GM12878 (cell line): ENCODE results near the gene IL17RB. TPM values are rescaled to one million over a fixed set of nuclear protein-coding genes. Genes with fewer than 3 reads are reported as not detected.

Source experiments
- ATAC-seq: fragments of 200-7000 bp; cut with Tn5 transposase; 3 replicates; pipeline ENCODE4 v1.9.1; 2020; ENCODE audit warnings: mild to moderate bottlenecking, moderate library complexity
- BruUV-seq: library from RNA; stranded (reverse); fragments of 400-500 nt; replicated peaks from 2 replicates; lab custom pipeline; 2021; lab: Mats Ljungman, UMichigan
- CTCF ChIA-PET: fragments of 300-600 bp; sonication (Branson Sonifier 250); formaldehyde crosslinking; extraction: SDS; loops from one replicate; lab custom pipeline; 2021; ENCODE audit warnings: inconsistent platforms; lab: Yijun Ruan, JAX
- POLR2A ChIA-PET: fragments of 350-600 bp; formaldehyde crosslinking; extraction: SDS; loops from one replicate; lab custom pipeline; 2021; ENCODE audit warnings: inconsistent platforms; lab: Charles Lee
- RAD21 ChIA-PET: fragments of 300-600 bp; sonication (Branson Sonifier 250); formaldehyde crosslinking; loops from one replicate; lab custom pipeline; 2023; ENCODE audit warnings: antibody characterized with exemption; ENCODE audit not compliant: unreplicated experiment; lab: Charles Lee
- SMC1A ChIA-PET: fragments of 300-600 bp; sonication (Branson Sonifier 250); formaldehyde crosslinking; loops from one replicate; lab custom pipeline; 2023; ENCODE audit not compliant: unreplicated experiment, uncharacterized antibody; lab: Charles Lee
- DNase-seq: peaks from one replicate; pipeline ENCODE4 v3.0.0-alpha.2; 2011; ENCODE audit warnings: low read depth, low spot score
- FAIRE-seq: peaks from 3 replicates; lab custom pipeline; 2011; peaks lifted over from hg19 to GRCh38; lab: Jason Lieb, UNC
- H2AFZ ChIP-seq: 2 replicates; pipeline ENCODE4 v1.6.0; 2011; ENCODE audit warnings: low read depth, low read length, control low read depth; ENCODE audit not compliant: control insufficient read depth
- H3K27ac ChIP-seq: 2 replicates; pipeline ENCODE4 v1.5.1; 2011; ENCODE audit warnings: control low read depth; ENCODE audit not compliant: control insufficient read depth, insufficient read depth
- H3K27me3 ChIP-seq, 2 experiments: replicated peaks in 1 of 2; 2 replicates each; pipeline versions ENCODE4 v1.6.0 to v1.6.1; 2011; ENCODE audit warnings: low read length in 1 of 2; ENCODE audit not compliant: control insufficient read depth in 2 of 2, insufficient read depth in 2 of 2
- H3K36me3 ChIP-seq, 2 experiments: 2 replicates each; pipeline ENCODE4 v1.5.1; 2011; ENCODE audit warnings: low read length in 1 of 2; ENCODE audit not compliant: control insufficient read depth in 2 of 2, insufficient read depth in 2 of 2
- H3K4me1 ChIP-seq: 2 replicates; pipeline ENCODE4 v1.6.1; 2011; ENCODE audit warnings: mild to moderate bottlenecking, low read length, moderate library complexity, mixed read lengths; ENCODE audit not compliant: control insufficient read depth, insufficient read depth
- H3K4me2 ChIP-seq: 2 replicates; pipeline ENCODE4 v1.6.0; 2011; ENCODE audit warnings: control low read depth; ENCODE audit not compliant: control insufficient read depth, insufficient read depth
- H3K4me3 ChIP-seq: fragments of 200-600 bp; sonication (generic); 2 replicates; pipeline ENCODE4 v1.5.1; 2016
- H3K79me2 ChIP-seq: 2 replicates; pipeline ENCODE4 v1.6.0; 2011; ENCODE audit warnings: low read length; ENCODE audit not compliant: control insufficient read depth, insufficient read depth
- H3K9ac ChIP-seq: 2 replicates; pipeline ENCODE4 v1.8.0; 2011; ENCODE audit warnings: low read length, control low read depth, mixed read lengths; ENCODE audit not compliant: control insufficient read depth, insufficient read depth
- H3K9me3 ChIP-seq: replicated peaks from 3 replicates; pipeline ENCODE4 v1.5.1; 2011; ENCODE audit warnings: mild to moderate bottlenecking, low read length; ENCODE audit not compliant: control insufficient read depth, insufficient read depth
- H4K20me1 ChIP-seq: 2 replicates; pipeline ENCODE4 v1.6.0; 2011; ENCODE audit not compliant: control insufficient read depth, insufficient read depth
- CBX5 ChIP-seq: sonication (generic); IDR thresholded peaks from 2 replicates; pipeline ENCODE4 v1.6.1; 2016; ENCODE audit warnings: low read depth, moderate library complexity, mild to moderate bottlenecking, inconsistent platforms
- CREM ChIP-seq: IDR thresholded peaks from 2 replicates; pipeline ENCODE4 v1.6.1; 2014; ENCODE audit warnings: antibody characterized with exemption, low read depth
- MTA3 ChIP-seq: IDR thresholded peaks from 2 replicates; pipeline ENCODE4 v1.6.1; 2012; ENCODE audit warnings: low read length, inconsistent platforms, borderline replicate concordance
- NBN ChIP-seq: fragments of 450-650 bp; IDR thresholded peaks from 2 replicates; pipeline ENCODE4 v1.6.1; 2016
- ZNF274 ChIP-seq: IDR thresholded peaks from one replicate; pipeline ENCODE4 v1.8.0; 2011; ENCODE audit not compliant: insufficient read length, insufficient read depth
- whole genome bisulfite sequencing: methylation state at CpG from one replicate; pipeline ENCODE4 v1.1.6; 2016; ENCODE audit warnings: low lambda C conversion rate; ENCODE audit not compliant: insufficient replicate concordance, insufficient coverage; ENCODE audit errors: missing lambda C conversion rate; 5-methylcytosine and 5-hydroxymethylcytosine counted together
- in situ Hi-C: fragments of 300-500 bp; cut with MboI; formaldehyde crosslinking; loops from 9 replicates; pipeline ENCODE4 v1.14.3; 2018; ENCODE audit warnings: mixed read lengths
- intact Hi-C: fragments of 100-400 bp; cut with micrococcal nuclease; formaldehyde crosslinking; loops from one replicate; pipeline ENCODE4 v1.14.2; 2022; ENCODE audit not compliant: unreplicated experiment
- polyA plus RNA-seq, 11 experiments: library from polyadenylated mRNA; depleted of rRNA in 4 of 11; unstranded in 6 of 11; stranded (reverse) in 5 of 11; fragments of >200 nt; fragmentation: Nextera tagmentation in 4 of 11; fragmentation: Illumina TruSeq in 1 of 11; extraction: Ambion mirVana in 4 of 11; extraction: Trizol in 1 of 11; gene quantifications; 1 replicate in 1 of 11; 2 replicates in 10 of 11; pipeline versions ENCODE4 v1.2.1 to v1.2.3, GENCODE V29; 2011 to 2016; ENCODE audit warnings: inconsistent platforms in 2 of 11, missing spikeins in 2 of 11, low read depth in 1 of 11
- total RNA-seq, 4 experiments: library from RNA; depleted of rRNA in 3 of 4; stranded (reverse); fragments of >200 nt in 3 of 4; fragmentation: Illumina TruSeq in 1 of 4; extraction: Trizol in 1 of 4; gene quantifications; 2 replicates each; pipeline versions ENCODE4 v1.2.1 to v1.2.3, GENCODE V29; 2013 to 2021
- TF ChIP-seq, protein P1 (sequence below): fragments of 450-650 bp; IDR thresholded peaks from 2 replicates; pipeline ENCODE4 v1.6.1; 2017; ENCODE audit warnings: mild to moderate bottlenecking, low read depth, inconsistent platforms; ENCODE audit not compliant: poor library complexity, severe bottlenecking
- TF ChIP-seq, protein P2 (sequence below): fragments of 450-650 bp; formaldehyde crosslinking; IDR thresholded peaks from 2 replicates; pipeline ENCODE4 v1.4.0; 2020; ENCODE audit warnings: mild to moderate bottlenecking, moderate library complexity

Gene IL17RB
- total and polyA plus RNA-seq, 10 of the 15 experiments (the other 5 are each of a cell fraction or from before 2014, with no cell fraction given) = 1.9 to 17.2 (median 2.9) TPM

DNA sequence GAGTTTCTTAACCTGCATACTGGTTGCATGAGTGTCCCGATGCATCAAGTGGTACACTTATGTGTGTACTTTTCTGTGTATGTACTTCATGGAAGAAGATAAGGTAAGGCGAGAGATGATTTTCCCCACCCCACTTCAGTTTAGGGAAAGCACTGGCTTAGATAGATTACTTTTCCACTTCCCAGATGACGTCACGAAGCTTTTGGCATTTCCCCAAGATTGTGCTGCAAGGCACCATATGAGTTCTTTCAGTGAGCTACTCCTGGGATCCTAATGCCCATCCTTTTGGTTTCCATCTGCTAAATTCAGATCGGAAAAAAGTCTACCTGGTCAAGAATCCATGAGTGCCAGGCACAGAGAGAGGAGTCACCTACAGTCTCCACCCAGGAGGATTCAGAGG lies 4.5 kb downstream of the IL17RB start:
- WGBS = 74% methylated on average over 5 of the region's 5 CpGs
- no peak for FAIRE-seq

More for the DNA sequence above, 4.5 kb downstream of the IL17RB start:
- Histone ChIP-seq H3K4me3 (no peak overlapping the region), H3K36me3 (no peaks in the 10 kb centered on the region), H2AFZ (no peak overlapping the region), H3K9ac (no peak overlapping the region), H3K9me3 (no peaks in the 10 kb centered on the region), H3K4me1 (peaks cover 5% of the 10 kb centered on the region), H3K27me3 (no peaks in the 10 kb centered on the region), H4K20me1 (no peaks in the 10 kb centered on the region), H3K4me2 (no peak overlapping the region), H3K27ac (no peak overlapping the region), H3K79me2 (no peaks in the 10 kb centered on the region; the same call in none of the 2 replicates)
- no TSS peak for BruUV-seq
- TF ChIP-seq CREM (no peak), ZNF274 (no peak), CBX5 (no peak), MTA3 (no peak), NBN (no peak)
- TF ChIP-seq, protein P1, sequence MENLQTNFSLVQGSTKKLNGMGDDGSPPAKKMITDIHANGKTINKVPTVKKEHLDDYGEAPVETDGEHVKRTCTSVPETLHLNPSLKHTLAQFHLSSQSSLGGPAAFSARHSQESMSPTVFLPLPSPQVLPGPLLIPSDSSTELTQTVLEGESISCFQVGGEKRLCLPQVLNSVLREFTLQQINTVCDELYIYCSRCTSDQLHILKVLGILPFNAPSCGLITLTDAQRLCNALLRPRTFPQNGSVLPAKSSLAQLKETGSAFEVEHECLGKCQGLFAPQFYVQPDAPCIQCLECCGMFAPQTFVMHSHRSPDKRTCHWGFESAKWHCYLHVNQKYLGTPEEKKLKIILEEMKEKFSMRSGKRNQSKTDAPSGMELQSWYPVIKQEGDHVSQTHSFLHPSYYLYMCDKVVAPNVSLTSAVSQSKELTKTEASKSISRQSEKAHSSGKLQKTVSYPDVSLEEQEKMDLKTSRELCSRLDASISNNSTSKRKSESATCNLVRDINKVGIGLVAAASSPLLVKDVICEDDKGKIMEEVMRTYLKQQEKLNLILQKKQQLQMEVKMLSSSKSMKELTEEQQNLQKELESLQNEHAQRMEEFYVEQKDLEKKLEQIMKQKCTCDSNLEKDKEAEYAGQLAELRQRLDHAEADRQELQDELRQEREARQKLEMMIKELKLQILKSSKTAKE = no peak
- TF ChIP-seq, protein P2, sequence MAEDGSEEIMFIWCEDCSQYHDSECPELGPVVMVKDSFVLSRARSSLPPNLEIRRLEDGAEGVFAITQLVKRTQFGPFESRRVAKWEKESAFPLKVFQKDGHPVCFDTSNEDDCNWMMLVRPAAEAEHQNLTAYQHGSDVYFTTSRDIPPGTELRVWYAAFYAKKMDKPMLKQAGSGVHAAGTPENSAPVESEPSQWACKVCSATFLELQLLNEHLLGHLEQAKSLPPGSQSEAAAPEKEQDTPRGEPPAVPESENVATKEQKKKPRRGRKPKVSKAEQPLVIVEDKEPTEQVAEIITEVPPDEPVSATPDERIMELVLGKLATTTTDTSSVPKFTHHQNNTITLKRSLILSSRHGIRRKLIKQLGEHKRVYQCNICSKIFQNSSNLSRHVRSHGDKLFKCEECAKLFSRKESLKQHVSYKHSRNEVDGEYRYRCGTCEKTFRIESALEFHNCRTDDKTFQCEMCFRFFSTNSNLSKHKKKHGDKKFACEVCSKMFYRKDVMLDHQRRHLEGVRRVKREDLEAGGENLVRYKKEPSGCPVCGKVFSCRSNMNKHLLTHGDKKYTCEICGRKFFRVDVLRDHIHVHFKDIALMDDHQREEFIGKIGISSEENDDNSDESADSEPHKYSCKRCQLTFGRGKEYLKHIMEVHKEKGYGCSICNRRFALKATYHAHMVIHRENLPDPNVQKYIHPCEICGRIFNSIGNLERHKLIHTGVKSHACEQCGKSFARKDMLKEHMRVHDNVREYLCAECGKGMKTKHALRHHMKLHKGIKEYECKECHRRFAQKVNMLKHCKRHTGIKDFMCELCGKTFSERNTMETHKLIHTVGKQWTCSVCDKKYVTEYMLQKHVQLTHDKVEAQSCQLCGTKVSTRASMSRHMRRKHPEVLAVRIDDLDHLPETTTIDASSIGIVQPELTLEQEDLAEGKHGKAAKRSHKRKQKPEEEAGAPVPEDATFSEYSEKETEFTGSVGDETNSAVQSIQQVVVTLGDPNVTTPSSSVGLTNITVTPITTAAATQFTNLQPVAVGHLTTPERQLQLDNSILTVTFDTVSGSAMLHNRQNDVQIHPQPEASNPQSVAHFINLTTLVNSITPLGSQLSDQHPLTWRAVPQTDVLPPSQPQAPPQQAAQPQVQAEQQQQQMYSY = no peak
- ChIA-PET SMC1A (interaction anchor here (1.4 to 1.7 kb wide), 4 partner anchors 30 to 117 kb away, joined by 3 to 6 read pairs (median 4); no protein-coding TSS in a partner anchor), POLR2A (no interaction called here), CTCF (interaction anchor here (1.4 to 1.7 kb wide), 2 partner anchors 12 to 30 kb away, joined by 3 to 5 read pairs; no protein-coding TSS in a partner anchor), RAD21 (no interaction called here)
- ATAC-seq (no peak), DNase-seq (no peak)
- in situ Hi-C loops (no loop called here), intact Hi-C loops (no loop called here)
